ENCODE measurements around the gene ZSWIM4.
"Not testable (repeated sequence)": the region's sequence is repeated elsewhere in the genome, so short reads cannot be mapped to it uniquely, and the experiment has no call there.

The ZSWIM4 gene

GRCh38 chr19:13794757-13795589 is at the start of gene ZSWIM4:
TSS of gene ZSWIM4 (plus strand) at chr19:13795443. CDS start at chr19:13795649, 206 bp downstream.
- peak; percentile 99 for DNase-seq

GRCh38 chr19:13747098-13747453 is 48.2 kb upstream of the ZSWIM4 start:
- DNase-seq, result no peak

GRCh38 chr19:13748169-13748828 is 46.9 kb upstream of the ZSWIM4 start:
- DNase-seq, result no peak

GRCh38 chr19:13751436-13751835 is 43.8 kb upstream of the ZSWIM4 start:
- no peak for DNase-seq

- not testable (repeated sequence) for DNase-seq
These were observed 41.6 kb upstream of the ZSWIM4 start for GRCh38 chr19:13753622-13754021.

GRCh38 chr19:13756210-13756609 is 39.0 kb upstream of the ZSWIM4 start:
- DNase-seq, result no peak

GRCh38 chr19:13757805-13758772 is 37.2 kb upstream of the ZSWIM4 start:
- DNase-seq, result no peak

- DNase-seq, result no peak
These were observed 36.4 kb upstream of the ZSWIM4 start for GRCh38 chr19:13758795-13759194.

- DNase-seq, result no peak
These were observed 33.8 kb upstream of the ZSWIM4 start for GRCh38 chr19:13761423-13761822.

- DNase-seq, result no peak
These were observed 32.5 kb upstream of the ZSWIM4 start for GRCh38 chr19:13762635-13763235.

GRCh38 chr19:13763265-13763664 is 32.0 kb upstream of the ZSWIM4 start:
- DNase-seq, result no peak

- DNase-seq, result peak; percentile 64 to 71
These were observed 31.0 kb upstream of the ZSWIM4 start, which contains the start of gene MRI1 for GRCh38 chr19:13764101-13764807. TSS of gene MRI1 (plus strand) at chr19:13764522. CDS start at chr19:13764589, 67 bp downstream.

- no peak for DNase-seq
These were observed 30.3 kb upstream of the ZSWIM4 start for GRCh38 chr19:13764821-13765394.

- no peak for DNase-seq
These were observed 29.7 kb upstream of the ZSWIM4 start for GRCh38 chr19:13765395-13766094.

GRCh38 chr19:13766095-13766481 is 29.2 kb upstream of the ZSWIM4 start:
- DNase-seq, result no peak

- DNase-seq, result no peak
These were observed 26.7 kb upstream of the ZSWIM4 start for GRCh38 chr19:13768510-13768909.

- DNase-seq, result no peak
These were observed 25.1 kb upstream of the ZSWIM4 start for GRCh38 chr19:13770013-13770635.

- DNase-seq, result peak; percentile 82 to 91
These were observed 20.7 kb upstream of the ZSWIM4 start, which contains the start of gene C19orf53 for GRCh38 chr19:13774217-13775191. TSS of gene C19orf53 (plus strand) at chr19:13774456. CDS start at chr19:13774478, 22 bp downstream.

- no peak for DNase-seq
These were observed 16.8 kb upstream of the ZSWIM4 start for GRCh38 chr19:13778398-13778797.
